ENCODE results near the gene AGPAT3.

The AGPAT3 gene

GRCh38 chr21:43925609-43926008, 60.6 kb downstream of the AGPAT3 start:
- no peak for DNase-seq

GRCh38 chr21:43926196-43926595, 61.2 kb downstream of the AGPAT3 start:
- DNase-seq = no peak

GRCh38 chr21:43927591-43928221, 62.7 kb downstream of the AGPAT3 start:
- no peak for DNase-seq

- DNase-seq = no peak
These were observed 63.5 kb downstream of the AGPAT3 start for GRCh38 chr21:43928222-43929125.

GRCh38 chr21:43929217-43929971, 64.4 kb downstream of the AGPAT3 start:
- DNase-seq = no peak

- DNase-seq = no peak
These were observed 65.2 kb downstream of the AGPAT3 start for GRCh38 chr21:43930074-43930847.

- DNase-seq = no peak
These were observed 65.9 kb downstream of the AGPAT3 start for GRCh38 chr21:43930848-43931375.

GRCh38 chr21:43931489-43931888, 66.5 kb downstream of the AGPAT3 start:
- no peak for DNase-seq

- DNase-seq = no peak
These were observed 67.0 kb downstream of the AGPAT3 start for GRCh38 chr21:43932005-43932404.

- DNase-seq = no peak
These were observed 68.2 kb downstream of the AGPAT3 start for GRCh38 chr21:43933199-43933598.

GRCh38 chr21:43933680-43934079, 68.7 kb downstream of the AGPAT3 start:
- no peak for DNase-seq

- no peak for DNase-seq
These were observed 69.1 kb downstream of the AGPAT3 start for GRCh38 chr21:43934116-43934515.

- no peak for DNase-seq
These were observed 70.0 kb downstream of the AGPAT3 start for GRCh38 chr21:43934716-43935705.

- peak; percentile 20 for DNase-seq
These were observed 70.7 kb downstream of the AGPAT3 start for GRCh38 chr21:43935711-43936110.

- no peak for DNase-seq
These were observed 71.4 kb downstream of the AGPAT3 start for GRCh38 chr21:43936247-43936967.

GRCh38 chr21:43937051-43937832, 72.2 kb downstream of the AGPAT3 start:
- DNase-seq = no peak

- no peak for DNase-seq
These were observed 72.9 kb downstream of the AGPAT3 start for GRCh38 chr21:43937891-43938309.

GRCh38 chr21:43938751-43939442, 73.9 kb downstream of the AGPAT3 start:
- peak; percentile 57 for DNase-seq
